Measurements from ENCODE around the gene AFF3.
A peak's percentile ranks its signal among the peaks of the same experiment; 100 is the strongest.
"Not testable (repeated sequence)": the region's sequence is repeated elsewhere in the genome, so short reads cannot be mapped to it uniquely, and the experiment has no call there.

Gene AFF3

DNA sequence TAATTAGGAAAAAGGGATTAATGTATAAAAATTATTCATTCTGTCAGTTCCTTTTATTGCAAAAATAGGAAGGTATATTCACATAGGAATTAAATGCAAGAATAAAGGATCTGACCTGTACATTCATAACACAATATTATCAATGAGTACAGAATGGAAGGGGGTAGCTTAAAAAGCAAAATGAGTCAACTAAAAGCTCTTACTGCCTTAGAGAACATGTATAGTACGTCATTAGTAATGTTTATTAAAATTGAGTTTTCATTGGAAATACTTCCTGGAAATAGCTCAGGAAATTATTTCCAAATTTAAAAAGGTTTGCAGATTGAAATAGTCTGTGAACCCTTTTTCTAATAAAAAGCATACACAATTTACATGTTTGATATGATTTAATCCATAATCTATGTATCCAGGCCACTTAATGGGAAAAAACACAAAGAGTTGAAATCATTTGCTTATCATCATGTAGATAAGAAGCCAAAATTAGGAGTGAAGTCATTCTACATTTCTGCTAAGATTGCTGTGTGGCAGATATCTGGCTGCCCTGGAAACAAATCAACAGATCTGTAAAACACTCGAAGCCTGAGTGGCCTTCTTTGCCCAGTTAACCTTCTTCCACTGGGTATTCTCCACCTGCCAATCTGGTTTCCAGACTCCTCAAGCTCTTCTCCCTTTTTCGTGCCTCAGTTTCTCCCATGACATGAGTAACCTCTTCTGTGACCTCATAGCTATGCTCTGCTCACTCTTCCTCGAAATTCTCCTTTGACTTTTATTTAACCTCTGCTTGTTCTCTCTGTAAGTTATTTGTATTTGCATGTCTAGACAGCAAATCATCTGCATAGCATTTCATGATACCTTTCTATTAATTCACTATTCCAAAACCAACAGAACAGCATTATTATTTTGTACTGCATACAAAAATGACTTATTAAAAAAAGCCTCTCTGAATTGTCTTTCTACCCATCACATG lies 471.3 kb downstream of the AFF3 start:
- Histone ChIP-seq H3K4me1 (peaks cover 6% of the 10 kb centered on the region), H3K36me3 (no peaks in the 10 kb centered on the region), H3K27me3 (no peaks in the 10 kb centered on the region), H3K9me3 (no peaks in the 10 kb centered on the region), H3K4me3 (ENCODE audit: low read depth, low read length) (no peak overlapping the region)
- peak; percentile 19 for DNase-seq
- TF ChIP-seq, protein P1, sequence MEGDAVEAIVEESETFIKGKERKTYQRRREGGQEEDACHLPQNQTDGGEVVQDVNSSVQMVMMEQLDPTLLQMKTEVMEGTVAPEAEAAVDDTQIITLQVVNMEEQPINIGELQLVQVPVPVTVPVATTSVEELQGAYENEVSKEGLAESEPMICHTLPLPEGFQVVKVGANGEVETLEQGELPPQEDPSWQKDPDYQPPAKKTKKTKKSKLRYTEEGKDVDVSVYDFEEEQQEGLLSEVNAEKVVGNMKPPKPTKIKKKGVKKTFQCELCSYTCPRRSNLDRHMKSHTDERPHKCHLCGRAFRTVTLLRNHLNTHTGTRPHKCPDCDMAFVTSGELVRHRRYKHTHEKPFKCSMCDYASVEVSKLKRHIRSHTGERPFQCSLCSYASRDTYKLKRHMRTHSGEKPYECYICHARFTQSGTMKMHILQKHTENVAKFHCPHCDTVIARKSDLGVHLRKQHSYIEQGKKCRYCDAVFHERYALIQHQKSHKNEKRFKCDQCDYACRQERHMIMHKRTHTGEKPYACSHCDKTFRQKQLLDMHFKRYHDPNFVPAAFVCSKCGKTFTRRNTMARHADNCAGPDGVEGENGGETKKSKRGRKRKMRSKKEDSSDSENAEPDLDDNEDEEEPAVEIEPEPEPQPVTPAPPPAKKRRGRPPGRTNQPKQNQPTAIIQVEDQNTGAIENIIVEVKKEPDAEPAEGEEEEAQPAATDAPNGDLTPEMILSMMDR (IDR thresholded peaks at IDR 0.05; ENCODE audit: low read depth, low read length) = no peak

DNA sequence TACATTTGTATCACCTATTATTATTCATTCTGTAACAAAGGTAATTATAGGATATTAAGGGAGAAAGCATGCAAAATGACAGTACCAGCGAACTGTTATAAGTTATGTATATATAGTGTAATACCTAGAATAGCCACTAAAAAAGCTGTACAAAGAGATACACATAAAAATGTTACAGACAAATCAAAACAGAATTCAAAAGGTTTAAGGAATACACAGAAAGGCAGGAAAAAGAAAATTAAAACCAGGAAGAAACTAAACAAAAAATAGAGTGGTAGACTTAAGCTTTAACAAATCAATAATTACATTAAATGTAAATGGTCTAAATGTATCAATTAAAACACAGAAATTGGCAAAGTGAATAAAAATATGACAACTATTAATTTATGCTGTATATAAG lies 476.1 kb downstream of the AFF3 start:
- no peak for DNase-seq
- Histone ChIP-seq H3K36me3 (no peaks in the 10 kb centered on the region), H3K9me3 (no peaks in the 10 kb centered on the region), H3K4me1 (peaks cover 7% of the 10 kb centered on the region), H3K4me3 (ENCODE audit: low read depth, low read length) (no peak overlapping the region), H3K27me3 (no peaks in the 10 kb centered on the region)
- TF ChIP-seq, protein P1 (IDR thresholded peaks at IDR 0.05; ENCODE audit: low read depth, low read length) = no peak; the same call in 1 of the 2 replicates

DNA sequence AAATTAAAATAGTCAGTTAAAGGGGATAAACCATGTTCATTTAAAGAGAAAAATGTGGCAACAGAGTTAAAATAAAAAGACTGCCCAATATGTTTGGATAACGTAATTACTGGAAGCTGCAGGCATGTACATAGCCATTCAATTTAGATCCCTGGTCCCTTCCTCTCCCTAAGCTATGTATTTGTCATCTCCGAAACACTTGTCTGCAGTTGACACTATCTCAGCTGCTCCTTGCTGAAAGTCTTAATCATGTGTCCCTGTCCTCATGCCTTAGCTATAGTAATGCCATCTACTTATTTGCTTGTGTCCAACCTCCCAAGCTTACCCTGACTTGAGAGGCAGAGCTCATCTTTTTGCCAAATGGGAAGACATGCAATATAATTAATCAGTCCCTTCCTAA lies 478.7 kb downstream of the AFF3 start:
- H3K4me1 ChIP-seq = peaks cover 5% of the 10 kb centered on the region
- H3K4me3 ChIP-seq (ENCODE audit: low read depth, low read length) = no peak overlapping the region
- H3K27me3 ChIP-seq = no peaks in the 10 kb centered on the region
- no peak for DNase-seq
- TF ChIP-seq, protein P1 (IDR thresholded peaks at IDR 0.05; ENCODE audit: low read depth, low read length) = no peak
- H3K9me3 ChIP-seq = no peaks in the 10 kb centered on the region
- H3K36me3 ChIP-seq = no peaks in the 10 kb centered on the region

DNA sequence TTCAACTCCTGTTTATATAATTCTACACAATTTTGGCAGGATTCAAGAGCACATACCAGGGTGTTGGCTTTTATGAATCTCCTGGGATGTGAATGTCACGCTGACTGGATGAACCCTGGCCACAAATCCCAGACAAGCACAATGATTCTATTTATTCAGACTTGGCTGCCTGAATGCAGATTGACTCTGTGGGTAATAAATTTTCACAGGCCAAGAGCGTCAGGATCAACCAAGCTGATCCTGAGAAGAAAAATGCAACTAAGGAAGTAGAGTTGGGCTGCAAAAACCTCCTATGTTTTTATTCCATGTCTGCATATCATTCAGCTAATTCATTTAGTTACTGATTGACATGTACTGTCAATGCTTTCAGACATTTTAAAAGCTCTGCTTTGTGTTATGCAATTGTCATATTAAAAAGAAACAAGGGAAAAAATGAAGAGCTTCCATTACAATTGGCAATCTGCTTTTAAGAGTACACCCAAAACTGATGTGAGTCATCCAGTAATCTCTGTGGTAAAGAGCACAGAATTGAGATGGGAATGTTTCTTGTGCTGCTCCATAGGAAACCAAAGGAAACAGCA lies 479.5 kb downstream of the AFF3 start:
- no peak overlapping the region for H3K4me3 ChIP-seq (ENCODE audit: low read depth, low read length)
- peak; percentile 33 for DNase-seq
- no peaks in the 10 kb centered on the region for H3K9me3 ChIP-seq
- no peaks in the 10 kb centered on the region for H3K27me3 ChIP-seq
- TF ChIP-seq, protein P1 (IDR thresholded peaks at IDR 0.05; ENCODE audit: low read depth, low read length) = no peak
- H3K36me3 ChIP-seq = no peaks in the 10 kb centered on the region
- peaks cover 5% of the 10 kb centered on the region for H3K4me1 ChIP-seq

DNA sequence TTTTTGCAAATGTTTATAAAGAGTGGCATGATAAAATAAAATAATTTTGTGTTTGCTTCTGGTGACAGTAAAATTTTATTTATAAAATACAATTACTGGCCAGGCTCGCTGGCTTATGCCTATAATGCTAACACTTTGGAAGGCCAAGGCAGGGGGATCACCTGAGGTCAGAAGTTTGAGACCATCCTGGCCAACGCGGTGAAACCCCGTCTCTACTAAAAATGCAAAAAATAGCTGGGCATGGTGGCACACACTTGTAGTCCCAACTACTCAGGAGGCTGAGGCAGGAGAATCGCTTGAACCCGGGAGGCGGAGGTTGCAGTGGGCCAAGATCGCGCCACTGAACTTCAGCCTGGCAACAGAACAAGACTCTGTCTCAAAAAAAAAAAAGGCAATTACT lies 480.6 kb downstream of the AFF3 start:
- DNase-seq; H3K36me3 ChIP-seq; H3K9me3 ChIP-seq; H3K27me3 ChIP-seq; H3K4me3 ChIP-seq (ENCODE audit: low read depth, low read length): not testable (repeated sequence)
- peaks cover 11% of the 10 kb centered on the region for H3K4me1 ChIP-seq

DNA sequence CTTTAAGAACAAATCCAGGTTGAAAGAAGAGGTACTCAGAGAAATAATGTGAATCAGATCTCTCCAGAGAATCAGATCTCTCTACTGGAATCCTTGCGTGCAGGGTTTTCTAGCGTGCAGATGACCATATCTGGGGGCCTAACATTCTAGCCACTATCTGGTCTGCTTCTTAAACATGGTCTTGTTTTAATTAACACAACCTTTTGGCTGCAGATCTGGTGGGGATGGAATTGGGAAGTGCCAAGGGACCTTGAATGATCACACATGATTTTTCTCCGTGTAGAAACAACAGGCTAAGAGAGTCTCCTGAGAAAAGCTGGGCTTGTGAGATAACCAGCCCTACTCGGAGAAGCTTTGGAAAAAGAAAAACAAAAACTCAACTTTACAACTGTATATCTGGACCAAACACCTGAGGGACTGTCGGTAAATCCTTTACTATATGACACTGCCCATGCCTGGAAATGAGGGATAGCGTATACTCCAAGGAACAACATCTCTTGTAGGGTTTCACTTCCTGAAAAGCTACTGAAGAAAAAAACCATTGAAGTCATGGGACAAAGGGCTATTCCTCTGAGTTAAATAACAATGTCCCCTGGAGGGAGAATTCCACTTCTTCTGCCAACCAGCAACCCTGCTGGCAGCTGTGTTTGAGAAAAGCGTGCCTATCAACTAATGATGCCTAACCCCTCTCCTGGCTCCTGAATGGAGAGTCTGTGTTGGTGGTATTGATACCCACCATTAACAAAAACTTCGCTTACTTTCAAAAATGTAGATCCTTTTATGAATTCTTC lies 481.6 kb downstream of the AFF3 start:
- Histone ChIP-seq H3K4me3 (ENCODE audit: low read depth, low read length) (no peak overlapping the region), H3K4me1 (peaks cover 17% of the 10 kb centered on the region), H3K9me3 (no peaks in the 10 kb centered on the region), H3K27me3 (no peaks in the 10 kb centered on the region), H3K36me3 (no peaks in the 10 kb centered on the region)
- TF ChIP-seq, protein P1 (IDR thresholded peaks at IDR 0.05; ENCODE audit: low read depth, low read length) = no peak
- DNase-seq = no peak
